Stomach (tissue), 9 donors: Measurements from ENCODE around the gene DSE. TPM values are rescaled to one million over a fixed set of nuclear protein-coding genes. Genes with fewer than 3 reads are reported as not detected.

Experiments used
- DNase-seq, 2 donors: peaks; one replicate each; pipeline versions ENCODE4 v3.0.0 to v3.0.0-alpha.2; 2013 to 2019
- H3K27ac ChIP-seq, 5 donors: fragments of 200-600 bp in 4 of 5; sonication (generic) in 4 of 5; one replicate each; pipeline ENCODE4 v1.5.1; 2013 to 2019; ENCODE audit warnings: mild to moderate bottlenecking in 1 of 5, moderate library complexity in 1 of 5
- H3K27me3 ChIP-seq, 3 donors: fragments of 200-600 bp; sonication (generic); one replicate each; pipeline ENCODE4 v1.5.1; 2017 to 2019; ENCODE audit warnings: mixed run types in 1 of 3
- H3K36me3 ChIP-seq, 4 donors: fragments of 200-600 bp; sonication (generic); 1 replicate in 3 of 4; 2 replicates in 1 of 4; pipeline ENCODE4 v1.5.1; 2016 to 2019
- H3K4me1 ChIP-seq, 4 donors: fragments of 200-600 bp; sonication (generic); one replicate each; pipeline ENCODE4 v1.5.1; 2016 to 2019
- H3K4me3 ChIP-seq, 4 donors: fragments of 200-600 bp; sonication (generic) in 3 of 4; one replicate each; pipeline ENCODE4 v1.5.1; 2016 to 2019; ENCODE audit warnings: mild to moderate bottlenecking in 1 of 4
- H3K9me3 ChIP-seq, 4 donors: fragments of 200-600 bp; sonication (generic); one replicate each; pipeline ENCODE4 v1.5.1; 2016 to 2019
- EP300 ChIP-seq: sonication (generic); formaldehyde crosslinking; IDR thresholded peaks from one replicate; pipeline ENCODE4 v1.6.1; 2017; ENCODE audit warnings: antibody characterized with exemption
- POLR2A ChIP-seq, 4 donors: fragments of 450-650 bp; IDR thresholded peaks; one replicate each; pipeline ENCODE4 v1.6.1; 2016; ENCODE audit warnings: antibody characterized with exemption in 4 of 4, control low read depth in 2 of 4, mild to moderate bottlenecking in 1 of 4, moderate library complexity in 1 of 4
- POLR2AphosphoS5 ChIP-seq, 3 donors: sonication (generic); formaldehyde crosslinking; IDR thresholded peaks; one replicate each; pipeline ENCODE4 v1.6.1; 2016; ENCODE audit warnings: antibody characterized with exemption in 3 of 3
- WGBS, 5 donors: extraction: QIAGEN DNeasy Blood & Tissue Kit in 3 of 5; methylation state at CpG; one replicate each; pipeline versions ENCODE4 v1.1.5 to v1.1.7; 2013 to 2018; 5-methylcytosine and 5-hydroxymethylcytosine counted together
- intact Hi-C: fragments of 100-400 bp; cut with DNase I; formaldehyde crosslinking; loops from one replicate; pipeline ENCODE4 v1.15.1; 2023; ENCODE audit warnings: low total_unique reads
- polyA plus RNA-seq, 3 donors: library from polyadenylated mRNA; stranded (reverse); fragments of 200-250 nt; gene quantifications; one replicate each; pipeline ENCODE4 v1.2.3, GENCODE V29; 2013
- total RNA-seq, 5 donors: library from RNA; depleted of rRNA; stranded (reverse); fragments of >200 nt; gene quantifications; one replicate each; pipeline versions ENCODE4 v1.1.0 to v1.2.3, GENCODE V29; 2014 to 2016
- TF ChIP-seq, protein P1 (sequence below), 7 experiments: fragments of 450-650 bp in 4 of 7; fragments of 200-600 bp in 3 of 7; sonication (generic) in 3 of 7; IDR thresholded peaks; one replicate each; pipeline ENCODE4 v1.5.1; 2016 to 2019; ENCODE audit warnings: antibody characterized with exemption in 7 of 7, control low read depth in 2 of 7, mild to moderate bottlenecking in 1 of 7
- donor health status: healthy with polysubstance abuse.
- donor health status: Bipolar disorder and iron deficiency.
- donor health status: healthy.

The DSE gene
- total and polyA plus RNA-seq, 8 donors: 3.8 to 39.8 (median 12.5) TPM

DNA sequence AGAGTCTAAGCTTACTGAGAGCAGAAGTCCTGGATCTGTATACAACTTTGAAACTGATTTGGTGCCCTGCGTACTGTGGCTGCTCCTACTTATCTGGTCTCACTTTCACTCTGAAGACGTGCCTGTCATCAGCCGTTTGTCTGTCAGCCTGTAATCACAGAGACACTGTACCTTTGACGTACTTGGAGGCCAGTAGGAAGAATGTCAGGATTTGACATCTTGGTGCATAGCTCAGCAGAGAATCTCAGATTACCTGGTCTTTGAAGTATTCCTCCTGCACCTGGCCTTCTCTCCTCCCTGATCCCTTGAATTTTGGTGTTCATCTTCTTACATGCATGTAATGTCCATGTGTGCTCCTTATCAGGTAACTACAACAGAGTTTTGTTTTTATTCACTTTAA is 37.7 kb downstream of the DSE start:
- Histone ChIP-seq H3K4me1 (peaks cover 0 to 29% (median 16%) of the 10 kb centered on the region in 4 donors), H3K27me3 (no peaks in the 10 kb centered on the region), H3K36me3 (no peaks in the 10 kb centered on the region), H3K4me3 (no peak overlapping the region), H3K27ac (no peak overlapping the region), H3K9me3 (no peaks in the 10 kb centered on the region)
- no peak for DNase-seq
- intact Hi-C loops: no loop called here
- WGBS, 5 donors: 89 to 92% (median 91%) methylated on average over 4 of the region's 4 CpGs
- TF ChIP-seq, protein P1, sequence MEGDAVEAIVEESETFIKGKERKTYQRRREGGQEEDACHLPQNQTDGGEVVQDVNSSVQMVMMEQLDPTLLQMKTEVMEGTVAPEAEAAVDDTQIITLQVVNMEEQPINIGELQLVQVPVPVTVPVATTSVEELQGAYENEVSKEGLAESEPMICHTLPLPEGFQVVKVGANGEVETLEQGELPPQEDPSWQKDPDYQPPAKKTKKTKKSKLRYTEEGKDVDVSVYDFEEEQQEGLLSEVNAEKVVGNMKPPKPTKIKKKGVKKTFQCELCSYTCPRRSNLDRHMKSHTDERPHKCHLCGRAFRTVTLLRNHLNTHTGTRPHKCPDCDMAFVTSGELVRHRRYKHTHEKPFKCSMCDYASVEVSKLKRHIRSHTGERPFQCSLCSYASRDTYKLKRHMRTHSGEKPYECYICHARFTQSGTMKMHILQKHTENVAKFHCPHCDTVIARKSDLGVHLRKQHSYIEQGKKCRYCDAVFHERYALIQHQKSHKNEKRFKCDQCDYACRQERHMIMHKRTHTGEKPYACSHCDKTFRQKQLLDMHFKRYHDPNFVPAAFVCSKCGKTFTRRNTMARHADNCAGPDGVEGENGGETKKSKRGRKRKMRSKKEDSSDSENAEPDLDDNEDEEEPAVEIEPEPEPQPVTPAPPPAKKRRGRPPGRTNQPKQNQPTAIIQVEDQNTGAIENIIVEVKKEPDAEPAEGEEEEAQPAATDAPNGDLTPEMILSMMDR (IDR thresholded peaks at IDR 0.05): no peak
- no peak for TF ChIP-seq POLR2AphosphoS5 (IDR thresholded peaks at IDR 0.05)
- TF ChIP-seq EP300: no peak
- TF ChIP-seq POLR2A (IDR thresholded peaks at IDR 0.05): no peak

DNA sequence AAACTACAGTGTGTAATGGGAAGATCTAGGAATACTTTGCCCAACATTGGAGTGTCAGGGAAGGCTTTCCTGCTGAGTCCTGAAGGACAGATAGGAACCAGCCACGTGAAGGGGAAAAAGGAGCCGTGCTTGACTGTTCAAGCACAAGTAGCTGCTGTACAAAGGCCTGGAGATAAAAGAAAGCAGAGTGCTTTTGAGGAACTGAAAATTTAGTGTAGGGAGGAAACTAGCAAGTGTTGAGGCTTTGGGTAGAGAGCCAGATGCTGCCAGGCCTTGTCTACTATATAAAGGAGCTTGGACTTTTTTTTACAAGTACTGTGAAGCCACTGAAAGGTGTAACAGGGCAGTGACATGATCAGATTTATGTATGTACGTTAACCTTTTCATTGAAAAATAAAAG is 39.0 kb downstream of the DSE start:
- 71 to 88% (median 78%) methylated on average over 3 of the region's 3 CpGs for WGBS, 5 donors
- Histone ChIP-seq H3K4me3 (no peak overlapping the region), H3K27ac (no peak overlapping the region), H3K27me3 (no peaks in the 10 kb centered on the region), H3K4me1 (peaks cover 0 to 29% (median 13%) of the 10 kb centered on the region in 4 donors), H3K9me3 (no peaks in the 10 kb centered on the region), H3K36me3 (no peaks in the 10 kb centered on the region)
- DNase-seq: no peak
- intact Hi-C loops: no loop called here
- TF ChIP-seq POLR2A (IDR thresholded peaks at IDR 0.05) (no peak), EP300 (no peak), POLR2AphosphoS5 (IDR thresholded peaks at IDR 0.05) (no peak)
- TF ChIP-seq, protein P1 (IDR thresholded peaks at IDR 0.05): no peak

DNA sequence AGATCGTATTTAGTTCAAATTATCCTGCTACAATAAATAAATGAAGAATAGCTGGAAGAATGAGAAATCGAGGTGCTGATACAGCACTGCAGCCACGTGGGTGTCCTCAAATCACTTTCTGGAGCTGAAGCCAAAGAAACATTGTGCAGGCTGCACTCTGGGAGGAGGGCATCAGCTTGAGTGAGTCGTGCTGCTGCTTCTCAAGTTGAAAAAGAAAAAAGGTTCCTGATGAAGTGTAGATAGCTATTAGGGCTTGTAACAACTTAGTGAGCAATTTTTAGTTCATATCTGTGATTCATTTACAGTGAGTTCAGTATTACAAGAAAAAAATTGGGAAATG is 40.5 kb downstream of the DSE start:
- no peaks in the 10 kb centered on the region for H3K36me3 ChIP-seq
- peaks cover 0 to 18% (median 5%) of the 10 kb centered on the region in 4 donors for H3K4me1 ChIP-seq
- DNase-seq: peak in 1 of 2 donors; percentile 53
- intact Hi-C loops: no loop called here
- H3K27ac ChIP-seq: peak overlapping the region in 1 of 5 donors; percentile 6
- TF ChIP-seq EP300 (no peak), POLR2A (IDR thresholded peaks at IDR 0.05) (no peak), POLR2AphosphoS5 (IDR thresholded peaks at IDR 0.05) (no peak)
- TF ChIP-seq, protein P1 (IDR thresholded peaks at IDR 0.05): no peak
- H3K9me3 ChIP-seq: no peaks in the 10 kb centered on the region
- H3K27me3 ChIP-seq: no peaks in the 10 kb centered on the region
- 12 to 17% (median 14%) methylated on average over 4 of the region's 4 CpGs for WGBS, 5 donors
- no peak overlapping the region for H3K4me3 ChIP-seq

DNA sequence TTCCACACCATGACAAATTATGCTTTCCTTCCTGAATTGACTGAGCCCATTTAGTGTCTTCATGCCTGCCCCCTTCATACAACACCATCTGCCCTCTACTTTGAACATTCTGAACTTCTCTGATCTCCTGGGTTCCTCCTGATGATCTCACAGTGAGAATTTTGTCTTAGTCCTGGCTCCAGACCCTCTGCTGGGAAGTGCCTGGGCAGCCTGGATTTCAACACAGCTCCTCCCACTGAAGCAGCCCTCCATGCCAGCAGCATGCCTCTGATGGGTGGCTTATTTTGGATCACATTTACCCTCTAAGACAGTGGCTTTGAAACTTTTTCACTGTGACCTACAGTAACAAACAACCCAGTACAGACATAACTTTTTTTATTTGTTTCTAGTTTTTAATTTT is 41.5 kb downstream of the DSE start:
- DNase-seq: no peak
- TF ChIP-seq, protein P1 (IDR thresholded peaks at IDR 0.05): no peak
- no peak for TF ChIP-seq POLR2A (IDR thresholded peaks at IDR 0.05)
- no peak overlapping the region for H3K4me3 ChIP-seq
- intact Hi-C loops: no loop called here
- H3K27ac ChIP-seq: no peak overlapping the region
- H3K36me3 ChIP-seq: no peaks in the 10 kb centered on the region
- no peaks in the 10 kb centered on the region for H3K9me3 ChIP-seq
- peaks cover 0 to 18% (median 5%) of the 10 kb centered on the region in 4 donors for H3K4me1 ChIP-seq
- H3K27me3 ChIP-seq: no peaks in the 10 kb centered on the region
